Right lobe of liver (tissue), 6 donors: ENCODE data around the gene CLSTN1. TPM values are rescaled to one million over a fixed set of nuclear protein-coding genes. Genes with fewer than 3 reads are reported as not detected.

Source experiments
- ATAC-seq, 4 donors: fragments of 200-7000 bp; cut with Tn5 transposase; one replicate each; pipeline ENCODE4 v1.9.1; 2020; ENCODE audit warnings: mild to moderate bottlenecking in 4 of 4, moderate library complexity in 4 of 4
- DNase-seq, 3 donors: peaks; one replicate each; pipeline ENCODE4 v3.0.0-alpha.2; 2020
- H3K27ac ChIP-seq, 3 donors: fragments of 200-600 bp; one replicate each; pipeline ENCODE4 v1.8.0; 2022
- H3K27me3 ChIP-seq, 2 donors: fragments of 200-600 bp; one replicate each; pipeline ENCODE4 v1.8.0; 2022
- H3K36me3 ChIP-seq, 4 donors: fragments of 200-600 bp; sonication (generic) in 1 of 4; one replicate each; pipeline versions ENCODE4 v1.5.1 to v1.8.0; 2017 to 2022; ENCODE audit warnings: control low read depth in 1 of 4
- H3K4me1 ChIP-seq, 4 donors: fragments of 200-600 bp; sonication (generic) in 1 of 4; one replicate each; pipeline versions ENCODE4 v1.5.1 to v1.8.0; 2017 to 2022; ENCODE audit warnings: control low read depth in 1 of 4
- H3K4me3 ChIP-seq, 3 donors: fragments of 200-600 bp; one replicate each; pipeline ENCODE4 v1.8.0; 2022
- H3K9me3 ChIP-seq, 4 donors: fragments of 200-600 bp; sonication (generic) in 1 of 4; one replicate each; pipeline versions ENCODE4 v1.5.1 to v1.8.0; 2017 to 2022; ENCODE audit warnings: control low read depth in 1 of 4
- POLR2A ChIP-seq: fragments of 450-650 bp; IDR thresholded peaks from one replicate; pipeline ENCODE4 v1.6.1; 2017; ENCODE audit warnings: antibody characterized with exemption, mild to moderate bottlenecking
- WGBS: methylation state at CpG from one replicate; pipeline ENCODE4 v1.1.6; 2018; ENCODE audit warnings: low coverage, low lambda C conversion rate; ENCODE audit not compliant: insufficient coverage; ENCODE audit errors: missing lambda C conversion rate; 5-methylcytosine and 5-hydroxymethylcytosine counted together
- intact Hi-C, 2 donors: fragments of 100-400 bp; cut with DNase I; formaldehyde crosslinking; loops; one replicate each; pipeline versions ENCODE4 v1.11.2 to v1.14.1; 2022
- total RNA-seq, 6 experiments: library from RNA; depleted of rRNA in 2 of 6; stranded (reverse); fragments of >200 nt in 2 of 6; fragmentation: NEBNext Ultra II Directional in 3 of 6; extraction: Animal tissue kit (Norgen Biotek cat#: 25700) in 3 of 6; gene quantifications; one replicate each; pipeline versions ENCODE4 v1.1.0 to v1.2.4, GENCODE V29; 2016 to 2023
- TF ChIP-seq, protein P1 (sequence below), 4 donors: fragments of 200-600 bp in 3 of 4; fragments of 450-650 bp in 1 of 4; IDR thresholded peaks; one replicate each; pipeline versions ENCODE4 v1.5.1 to v1.8.0; 2016 to 2022; ENCODE audit warnings: antibody characterized with exemption in 4 of 4, mild to moderate bottlenecking in 2 of 4
- donor health status: DM: no; HTN: yes; CAD: no.
- donor health status: DM: no; HTN: no; CAD: no.
- donor health status: DM: no; HTN: no; CAD: no.
- donor health status: DM: no; HTN: yes; CAD: no.
- donor health status: DM: no; HTN: yes; CAD: no.

CLSTN1 gene
- total RNA-seq, 6 experiments from 2014 or later, result 4.4 to 9.9 (median 8.3) TPM

DNA sequence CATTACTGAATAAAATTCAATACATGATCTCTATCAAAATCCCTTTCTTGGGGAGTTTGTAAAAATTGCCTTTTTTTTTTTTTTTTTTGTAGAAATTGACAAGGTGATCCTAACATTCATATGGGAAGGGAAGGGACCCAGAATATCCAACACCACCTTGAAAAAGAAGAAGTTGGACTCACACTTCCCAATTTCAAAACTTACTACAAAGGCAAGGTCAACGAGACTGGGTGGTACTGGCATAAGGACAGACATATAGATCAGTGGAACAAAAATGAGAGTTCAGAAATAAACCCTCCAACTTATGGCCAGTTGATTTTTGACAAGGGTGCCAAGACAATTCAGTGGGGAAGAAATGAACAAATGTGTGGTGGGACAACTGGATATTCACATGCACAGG, 31.4 kb upstream of the CLSTN1 start:
- ATAC-seq, result no peak
- H3K36me3 ChIP-seq, result no peaks in the 10 kb centered on the region
- H3K4me1 ChIP-seq, result no peaks in the 10 kb centered on the region
- intact Hi-C loops, result no loop called here
- TF ChIP-seq, protein P1, sequence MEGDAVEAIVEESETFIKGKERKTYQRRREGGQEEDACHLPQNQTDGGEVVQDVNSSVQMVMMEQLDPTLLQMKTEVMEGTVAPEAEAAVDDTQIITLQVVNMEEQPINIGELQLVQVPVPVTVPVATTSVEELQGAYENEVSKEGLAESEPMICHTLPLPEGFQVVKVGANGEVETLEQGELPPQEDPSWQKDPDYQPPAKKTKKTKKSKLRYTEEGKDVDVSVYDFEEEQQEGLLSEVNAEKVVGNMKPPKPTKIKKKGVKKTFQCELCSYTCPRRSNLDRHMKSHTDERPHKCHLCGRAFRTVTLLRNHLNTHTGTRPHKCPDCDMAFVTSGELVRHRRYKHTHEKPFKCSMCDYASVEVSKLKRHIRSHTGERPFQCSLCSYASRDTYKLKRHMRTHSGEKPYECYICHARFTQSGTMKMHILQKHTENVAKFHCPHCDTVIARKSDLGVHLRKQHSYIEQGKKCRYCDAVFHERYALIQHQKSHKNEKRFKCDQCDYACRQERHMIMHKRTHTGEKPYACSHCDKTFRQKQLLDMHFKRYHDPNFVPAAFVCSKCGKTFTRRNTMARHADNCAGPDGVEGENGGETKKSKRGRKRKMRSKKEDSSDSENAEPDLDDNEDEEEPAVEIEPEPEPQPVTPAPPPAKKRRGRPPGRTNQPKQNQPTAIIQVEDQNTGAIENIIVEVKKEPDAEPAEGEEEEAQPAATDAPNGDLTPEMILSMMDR (IDR thresholded peaks at IDR 0.05), result no peak
- no peak for TF ChIP-seq POLR2A
- no peak overlapping the region for H3K4me3 ChIP-seq
- no peak for DNase-seq
- H3K27me3 ChIP-seq, result no peaks in the 10 kb centered on the region
- no peak overlapping the region for H3K27ac ChIP-seq
- H3K9me3 ChIP-seq, result no peaks in the 10 kb centered on the region
- WGBS, result 80% methylated on average over 1 of the region's 1 CpG

DNA sequence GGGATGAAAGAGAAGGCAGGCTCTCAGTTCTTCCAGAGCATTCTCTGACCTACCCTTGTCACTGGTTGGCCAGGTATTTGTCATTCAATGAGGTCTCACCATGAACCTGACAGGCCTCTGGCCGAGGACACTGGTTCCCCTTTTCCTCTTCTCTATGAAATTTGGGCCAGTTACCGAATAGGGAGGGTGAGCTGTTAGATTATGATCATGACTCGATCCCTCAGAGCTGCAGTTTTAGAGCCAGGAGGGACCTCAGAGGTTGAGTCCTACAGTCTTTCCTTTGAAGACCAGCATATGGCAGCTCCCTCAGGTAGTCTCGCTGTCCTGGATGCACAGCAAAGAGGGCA, 29.5 kb upstream of the CLSTN1 start:
- no peak for DNase-seq
- 78% methylated on average over 3 of the region's 4 CpGs for WGBS
- intact Hi-C loops, result no loop called here
- H3K36me3 ChIP-seq, result peaks cover 0 to 1% (median 0%) of the 10 kb centered on the region in 4 donors
- no peaks in the 10 kb centered on the region for H3K27me3 ChIP-seq
- no peaks in the 10 kb centered on the region for H3K9me3 ChIP-seq
- no peak overlapping the region for H3K27ac ChIP-seq
- TF ChIP-seq POLR2A, result no peak
- TF ChIP-seq, protein P1 (IDR thresholded peaks at IDR 0.05), result no peak
- no peaks in the 10 kb centered on the region for H3K4me1 ChIP-seq
- ATAC-seq, result no peak
- H3K4me3 ChIP-seq, result no peak overlapping the region

DNA sequence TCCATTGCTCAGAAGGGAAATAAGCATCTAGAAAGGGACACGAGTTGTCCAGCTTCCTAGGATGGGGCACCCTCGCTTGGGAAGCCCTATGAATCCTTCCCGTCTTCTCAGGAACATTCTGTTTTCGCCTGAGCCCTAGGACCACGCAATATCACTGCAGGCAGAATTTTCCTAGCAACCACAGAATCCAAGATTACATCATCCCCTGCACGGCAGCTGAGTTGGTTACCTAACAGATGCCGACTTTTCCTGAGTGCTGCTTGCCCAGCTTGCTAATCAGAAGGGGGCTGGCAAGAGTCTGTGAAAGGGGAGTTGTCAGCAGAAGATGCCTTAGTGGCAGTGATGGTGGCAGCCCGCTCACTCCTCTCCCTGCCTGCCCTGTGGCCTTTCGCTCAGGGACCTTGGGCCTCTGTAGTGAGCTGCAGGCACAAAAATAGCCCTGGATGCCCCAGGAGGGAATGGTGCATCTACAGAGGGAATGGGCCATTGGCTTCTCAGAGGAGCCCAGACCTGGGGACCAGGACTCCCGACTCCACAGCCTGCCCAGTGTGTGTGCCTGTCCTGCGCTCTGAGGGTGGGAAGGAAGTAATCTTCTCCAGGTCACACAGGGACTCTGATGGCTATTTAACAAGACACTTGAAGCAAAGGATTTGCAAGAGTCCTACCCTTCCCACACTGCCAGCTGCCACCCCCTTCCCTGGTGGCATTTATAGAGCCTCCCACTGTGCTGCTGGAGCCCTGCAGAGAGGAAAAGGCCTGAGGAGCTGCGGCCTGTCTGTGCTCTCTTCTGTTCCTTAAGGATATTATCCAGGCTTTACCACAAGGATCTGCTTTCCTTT, 28.9 kb upstream of the CLSTN1 start:
- H3K4me1 ChIP-seq, result no peaks in the 10 kb centered on the region
- no peak for ATAC-seq
- no peak overlapping the region for H3K27ac ChIP-seq
- no peak overlapping the region for H3K4me3 ChIP-seq
- no peaks in the 10 kb centered on the region for H3K27me3 ChIP-seq
- TF ChIP-seq, protein P1 (IDR thresholded peaks at IDR 0.05), result no peak
- TF ChIP-seq POLR2A, result no peak
- WGBS, result 56% methylated on average over 6 of the region's 12 CpGs
- no peak for DNase-seq
- intact Hi-C loops, result no loop called here
- H3K36me3 ChIP-seq, result peaks cover 0 to 1% (median 0%) of the 10 kb centered on the region in 4 donors
- H3K9me3 ChIP-seq, result no peaks in the 10 kb centered on the region

GRCh38 chr1:9852004-9852403, 28.2 kb upstream of the CLSTN1 start:
- Histone ChIP-seq H3K9me3 (no peaks in the 10 kb centered on the region), H3K4me1 (no peaks in the 10 kb centered on the region), H3K36me3 (peaks cover 0 to 1% (median 0%) of the 10 kb centered on the region in 4 donors), H3K27me3 (no peaks in the 10 kb centered on the region), H3K27ac (no peak overlapping the region), H3K4me3 (no peak overlapping the region)
- 100% methylated on average over 1 of the region's 8 CpGs for WGBS
- intact Hi-C loops, result no loop called here
- DNase-seq (no peak), ATAC-seq (no peak)
- TF ChIP-seq POLR2A, result no peak

DNA sequence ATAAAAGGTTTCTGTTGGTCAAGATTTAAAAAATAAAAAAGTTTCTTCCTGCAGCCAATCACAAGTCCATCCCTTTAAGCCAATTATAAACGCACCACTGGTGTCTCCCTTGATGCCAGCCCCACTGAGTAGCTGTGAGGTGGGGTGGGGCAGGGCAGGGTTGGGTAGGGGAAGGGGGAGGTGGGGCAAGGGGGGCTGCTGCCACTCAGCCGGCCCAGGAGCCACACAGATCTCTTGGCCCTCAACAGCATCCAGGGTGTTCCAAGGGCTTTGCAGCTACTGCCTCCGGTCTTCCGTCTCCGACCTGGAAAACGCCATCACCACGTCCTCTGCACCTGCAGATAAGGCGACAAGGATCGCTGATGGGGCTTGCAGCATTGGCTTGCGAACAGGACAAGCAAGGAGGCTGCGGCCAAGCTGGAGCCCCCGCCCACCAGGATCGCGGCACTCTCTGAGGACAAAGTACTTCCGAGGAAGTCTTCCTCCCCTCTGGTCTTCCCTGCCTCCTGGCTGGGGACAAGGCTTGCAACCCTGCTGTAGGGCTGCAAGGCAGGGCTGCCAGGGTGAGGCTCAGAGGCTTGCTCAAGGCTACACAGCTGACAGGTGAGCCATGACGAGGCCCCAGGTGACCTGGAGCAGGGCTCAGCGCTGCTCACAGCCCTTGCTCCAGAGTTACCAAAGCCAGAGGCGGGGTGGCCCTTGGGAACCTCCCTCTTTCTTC, 26.8 kb upstream of the CLSTN1 start:
- H3K27ac ChIP-seq, result no peak overlapping the region
- TF ChIP-seq POLR2A, result no peak
- TF ChIP-seq, protein P1 (IDR thresholded peaks at IDR 0.05), result no peak
- no peak overlapping the region for H3K4me3 ChIP-seq
- no peaks in the 10 kb centered on the region for H3K4me1 ChIP-seq
- peaks cover 0 to 1% (median 0%) of the 10 kb centered on the region in 4 donors for H3K36me3 ChIP-seq
- no peak for DNase-seq
- H3K27me3 ChIP-seq, result no peaks in the 10 kb centered on the region
- no peak for ATAC-seq
- H3K9me3 ChIP-seq, result no peaks in the 10 kb centered on the region
- 63% methylated on average over 2 of the region's 18 CpGs for WGBS
- intact Hi-C loops, result no loop called here
